PC-9 (cell line): ENCODE data around the gene FCHO1. TPM values are rescaled to one million over a fixed set of nuclear protein-coding genes. Genes with fewer than 3 reads are reported as not detected.
"Not testable (repeated sequence)": the region's sequence is repeated elsewhere in the genome, so short reads cannot be mapped to it uniquely, and the experiment has no call there.

Experiments used
- BruUV-seq: library from RNA; stranded (reverse); fragments of 400-500 nt; replicated peaks from 2 replicates; lab custom pipeline; 2021; lab: Mats Ljungman, UMichigan
- CTCF ChIA-PET: fragments of 300-600 bp; sonication (Branson Sonifier 250); formaldehyde crosslinking; loops from one replicate; lab custom pipeline; 2022; ENCODE audit warnings: antibody characterized with exemption; lab: Charles Lee
- POLR2A ChIA-PET: fragments of 300-600 bp; sonication (Branson Sonifier 250); formaldehyde crosslinking; loops from one replicate; lab custom pipeline; 2022; ENCODE audit warnings: antibody characterized with exemption; ENCODE audit not compliant: unreplicated experiment; lab: Charles Lee
- DNase-seq, 2 experiments: peaks; one replicate each; pipeline versions ENCODE4 v3.0.0 to v3.0.0-alpha.2; 2015 to 2022; ENCODE audit warnings: mixed read lengths in 1 of 2
- H2AFZ ChIP-seq: fragments of 200-600 bp; sonication (generic); 2 replicates; pipeline ENCODE4 v1.8.1; 2017; ENCODE audit warnings: antibody characterized with exemption
- H3F3A ChIP-seq: fragments of 200-600 bp; sonication (generic); 2 replicates; pipeline ENCODE4 v1.8.1; 2017; ENCODE audit warnings: antibody characterized with exemption, mild to moderate bottlenecking, low read depth; ENCODE audit not compliant: insufficient read depth
- H3K27ac ChIP-seq: fragments of 200-600 bp; sonication (generic); 2 replicates; pipeline ENCODE4 v1.6.1; 2016; ENCODE audit warnings: mixed run types
- H3K27me3 ChIP-seq: fragments of 200-600 bp; sonication (generic); 2 replicates; pipeline ENCODE4 v1.6.1; 2016; ENCODE audit warnings: low read depth, mixed run types; ENCODE audit not compliant: insufficient read depth
- H3K36me3 ChIP-seq: fragments of 200-600 bp; sonication (generic); 2 replicates; pipeline ENCODE4 v1.6.1; 2016; ENCODE audit warnings: low read depth, mixed run types
- H3K4me1 ChIP-seq: fragments of 200-600 bp; sonication (generic); replicated peaks from 2 replicates; pipeline ENCODE4 v1.6.1; 2016; ENCODE audit warnings: mixed run types; ENCODE audit not compliant: insufficient read depth
- H3K4me2 ChIP-seq: fragments of 200-600 bp; sonication (generic); 2 replicates; pipeline ENCODE4 v1.6.1; 2017; ENCODE audit warnings: mixed run types
- H3K4me3 ChIP-seq: fragments of 200-600 bp; sonication (generic); 2 replicates; pipeline ENCODE4 v1.6.1; 2016; ENCODE audit warnings: mixed run types
- H3K79me2 ChIP-seq: fragments of 200-600 bp; sonication (generic); 2 replicates; pipeline ENCODE4 v1.6.1; 2017; ENCODE audit warnings: low read depth, mixed run types
- H3K9me2 ChIP-seq: fragments of 200-600 bp; sonication (generic); 2 replicates; pipeline ENCODE4 v1.8.1; 2017; ENCODE audit warnings: mild to moderate bottlenecking; ENCODE audit not compliant: insufficient read depth
- H3K9me3 ChIP-seq: fragments of 200-600 bp; sonication (generic); 2 replicates; pipeline ENCODE4 v1.8.1; 2016; ENCODE audit warnings: low read depth; ENCODE audit not compliant: insufficient read depth
- H4K20me1 ChIP-seq: fragments of 200-600 bp; sonication (generic); 2 replicates; pipeline ENCODE4 v1.8.1; 2017; ENCODE audit not compliant: insufficient read depth
- EZH2 ChIP-seq: fragments of 200-600 bp; sonication (generic); IDR thresholded peaks from 2 replicates; pipeline ENCODE4 v1.8.0; 2017; ENCODE audit warnings: antibody characterized with exemption, low read depth
- intact Hi-C: fragments of 100-400 bp; cut with micrococcal nuclease; formaldehyde crosslinking; loops from one replicate; pipeline ENCODE4 v1.10.0; 2022; ENCODE audit not compliant: unreplicated experiment
- total RNA-seq: library from RNA; stranded (reverse); gene quantifications from 2 replicates; pipeline ENCODE4 v1.2.3, GENCODE V29; 2021
- TF ChIP-seq, protein P1 (sequence below): fragments of 200-600 bp; sonication (generic); conservative IDR thresholded peaks from 2 replicates; pipeline ENCODE4 v1.6.1; 2017; ENCODE audit warnings: mixed run types, antibody characterized with exemption, mild to moderate bottlenecking, moderate library complexity

The FCHO1 gene
- total RNA-seq, 1 experiment from 2014 or later: 34.8 TPM

DNA sequence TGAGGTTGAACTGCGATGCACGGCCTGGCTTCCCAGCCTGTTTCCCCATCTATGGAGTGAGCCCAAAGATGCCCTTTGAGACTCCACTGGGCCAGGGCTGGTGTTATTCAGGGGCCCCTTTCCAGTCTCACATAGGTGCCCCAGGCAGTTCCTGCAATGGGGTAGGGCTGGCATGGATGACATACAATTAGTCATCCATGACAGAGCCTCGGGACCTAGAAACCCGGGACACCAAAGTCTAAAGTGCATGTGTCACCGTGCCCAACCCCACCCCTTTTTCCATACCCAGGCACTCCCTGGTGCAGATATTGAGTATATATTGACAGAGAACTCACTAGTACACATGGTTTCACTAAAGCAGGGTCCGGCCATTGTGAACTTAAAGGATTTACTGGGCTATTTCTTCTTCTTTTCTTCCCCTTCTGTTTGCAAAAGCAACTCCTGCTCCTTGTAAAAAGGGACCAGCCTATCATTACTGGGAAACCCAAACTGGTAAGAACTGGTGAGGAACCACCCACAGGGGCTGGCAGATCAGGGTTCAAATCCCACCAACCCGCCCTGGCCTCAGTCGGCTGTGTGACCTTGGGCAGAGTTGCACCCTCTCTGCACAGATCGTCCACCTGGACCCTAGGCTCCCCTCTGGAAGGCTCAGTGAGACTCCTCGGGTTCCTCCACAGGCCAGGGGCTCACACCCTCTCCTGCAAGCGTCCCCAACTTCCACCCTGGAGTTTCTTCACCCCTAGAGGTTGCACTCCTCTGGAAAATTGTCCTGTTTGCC lies 46.3 kb downstream of the FCHO1 start:
- H3F3A ChIP-seq: peaks cover 52% of the 10 kb centered on the region
- H3K79me2 ChIP-seq: peaks cover 70% of the 10 kb centered on the region
- ChIA-PET POLR2A (no interaction called here), CTCF (interaction anchor here (0.6 to 1.0 kb wide), 2 partner anchors 13 to 62 kb away, joined by 3 read pairs; partner anchors contain the start of gene RPL18A)
- no peaks in the 10 kb centered on the region for H3K27me3 ChIP-seq
- H2AFZ ChIP-seq: no peak overlapping the region
- peaks cover 49% of the 10 kb centered on the region for H3K4me1 ChIP-seq
- H3K4me3 ChIP-seq: peak overlapping the region; percentile 83
- DNase-seq: peak; percentile 84 to 98
- H4K20me1 ChIP-seq: peaks cover 22% of the 10 kb centered on the region
- TSS peak; percentile 29 for BruUV-seq
- TF ChIP-seq, protein P1, sequence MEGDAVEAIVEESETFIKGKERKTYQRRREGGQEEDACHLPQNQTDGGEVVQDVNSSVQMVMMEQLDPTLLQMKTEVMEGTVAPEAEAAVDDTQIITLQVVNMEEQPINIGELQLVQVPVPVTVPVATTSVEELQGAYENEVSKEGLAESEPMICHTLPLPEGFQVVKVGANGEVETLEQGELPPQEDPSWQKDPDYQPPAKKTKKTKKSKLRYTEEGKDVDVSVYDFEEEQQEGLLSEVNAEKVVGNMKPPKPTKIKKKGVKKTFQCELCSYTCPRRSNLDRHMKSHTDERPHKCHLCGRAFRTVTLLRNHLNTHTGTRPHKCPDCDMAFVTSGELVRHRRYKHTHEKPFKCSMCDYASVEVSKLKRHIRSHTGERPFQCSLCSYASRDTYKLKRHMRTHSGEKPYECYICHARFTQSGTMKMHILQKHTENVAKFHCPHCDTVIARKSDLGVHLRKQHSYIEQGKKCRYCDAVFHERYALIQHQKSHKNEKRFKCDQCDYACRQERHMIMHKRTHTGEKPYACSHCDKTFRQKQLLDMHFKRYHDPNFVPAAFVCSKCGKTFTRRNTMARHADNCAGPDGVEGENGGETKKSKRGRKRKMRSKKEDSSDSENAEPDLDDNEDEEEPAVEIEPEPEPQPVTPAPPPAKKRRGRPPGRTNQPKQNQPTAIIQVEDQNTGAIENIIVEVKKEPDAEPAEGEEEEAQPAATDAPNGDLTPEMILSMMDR: no peak
- no peak for TF ChIP-seq EZH2
- no peaks in the 10 kb centered on the region for H3K9me3 ChIP-seq
- H3K27ac ChIP-seq: peak overlapping the region; percentile 98
- intact Hi-C loops: loop anchor here (2.0 kb wide), 2 partner anchors 19 to 33 kb away; no protein-coding TSS in a partner anchor
- peaks cover 16% of the 10 kb centered on the region; the same call in 1 of the 2 replicates for H3K36me3 ChIP-seq
- H3K4me2 ChIP-seq: peak overlapping the region; percentile 83
- H3K9me2 ChIP-seq: no peaks in the 10 kb centered on the region

DNA sequence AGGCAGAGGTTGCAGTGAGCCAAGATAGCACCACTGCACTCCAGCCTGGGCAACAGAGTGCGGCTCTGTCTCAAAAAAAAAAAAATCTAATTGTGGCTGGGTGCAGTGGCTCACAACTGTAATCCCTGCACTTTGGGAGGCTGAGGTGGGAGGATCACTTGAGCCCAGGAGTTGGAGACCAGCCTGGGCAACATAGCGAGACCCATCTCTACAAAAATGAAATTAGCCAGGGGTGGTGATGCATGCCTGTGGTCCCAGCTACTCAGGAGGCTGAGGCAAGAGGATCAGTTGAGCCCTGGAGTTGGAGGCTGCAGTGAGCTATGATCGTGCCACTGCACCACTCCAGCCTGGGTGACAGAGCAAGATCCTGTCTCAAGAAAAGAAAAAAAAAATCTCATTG lies 47.3 kb downstream of the FCHO1 start:
- H3K27me3 ChIP-seq, intact Hi-C loops, H3K4me3 ChIP-seq, POLR2A ChIA-PET, H3K9me2 ChIP-seq, H2AFZ ChIP-seq, BruUV-seq, H3K9me3 ChIP-seq: not testable (repeated sequence)
- DNase-seq: peak in 1 of 2 experiments; percentile 11
- Histone ChIP-seq H4K20me1 (peaks cover 32% of the 10 kb centered on the region), H3K4me1 (peaks cover 48% of the 10 kb centered on the region), H3K27ac (peak overlapping the region; percentile 98), H3K4me2 (peak overlapping the region; percentile 83), H3F3A (peaks cover 55% of the 10 kb centered on the region), H3K36me3 (peaks cover 16% of the 10 kb centered on the region; the same call in 1 of the 2 replicates), H3K79me2 (peaks cover 80% of the 10 kb centered on the region)
- CTCF ChIA-PET: interaction anchor here (0.6 to 0.7 kb wide), 2 partner anchors 22 to 32 kb away, joined by 8 read pairs; no protein-coding TSS in a partner anchor

DNA sequence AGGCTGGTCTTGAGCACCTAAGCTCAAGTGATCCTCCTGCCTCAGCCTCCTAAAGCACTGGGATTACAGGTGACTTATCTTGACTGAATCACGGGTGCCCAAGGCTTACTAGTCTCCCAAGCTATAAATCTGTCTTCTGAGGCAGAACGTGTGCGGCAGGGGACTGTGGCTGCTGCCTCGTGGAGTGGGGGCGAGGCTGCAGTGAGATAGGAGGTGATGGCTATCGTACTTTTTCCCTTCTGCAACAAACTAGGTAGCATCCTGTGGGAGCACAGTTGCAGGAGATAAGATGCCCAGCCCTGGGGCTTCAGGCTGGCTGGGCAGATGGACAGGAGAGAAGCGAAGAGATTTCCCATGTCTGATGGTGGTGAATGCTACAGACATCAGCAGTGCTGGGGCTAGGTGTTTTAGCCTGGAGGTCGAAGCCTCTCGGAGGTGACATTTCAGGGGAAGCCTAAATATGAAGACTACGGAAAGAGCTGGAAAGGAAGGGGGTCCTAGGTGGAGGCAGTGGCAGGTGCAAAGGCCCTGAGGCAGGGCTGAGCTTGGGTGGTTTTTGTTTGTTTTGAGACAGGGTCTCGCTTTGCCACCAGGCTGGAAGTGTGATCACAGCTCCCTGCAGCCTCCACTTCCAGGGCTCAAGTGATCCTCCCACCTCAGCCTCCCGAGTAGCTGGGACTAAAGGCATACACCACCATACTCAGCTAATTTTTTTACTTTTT lies 51.0 kb downstream of the FCHO1 start:
- intact Hi-C loops: no loop called here
- no TSS peak for BruUV-seq
- no peak for DNase-seq
- H3K27me3 ChIP-seq: no peaks in the 10 kb centered on the region
- CTCF ChIA-PET: interaction anchor here (0.7 kb wide), 1 partner anchor 180 kb away, joined by 4 read pairs; no protein-coding TSS in a partner anchor
- TF ChIP-seq, protein P1: no peak
- TF ChIP-seq EZH2: no peak
- no peak overlapping the region for H3K4me3 ChIP-seq
- H3K9me3 ChIP-seq: no peaks in the 10 kb centered on the region
- POLR2A ChIA-PET: no interaction called here
- no peak overlapping the region for H3K4me2 ChIP-seq
- H2AFZ ChIP-seq: no peak overlapping the region
- H3K79me2 ChIP-seq: peaks cover 96% of the 10 kb centered on the region
- H3K27ac ChIP-seq: no peak overlapping the region
- H4K20me1 ChIP-seq: peaks cover 66% of the 10 kb centered on the region
- peaks cover 22% of the 10 kb centered on the region; the same call in 1 of the 2 replicates for H3K36me3 ChIP-seq
- peaks cover 24% of the 10 kb centered on the region for H3K4me1 ChIP-seq
- no peaks in the 10 kb centered on the region for H3K9me2 ChIP-seq
- peaks cover 43% of the 10 kb centered on the region for H3F3A ChIP-seq
